K562 (cell line): ENCODE measurements around the gene PLAA. TPM values are rescaled to one million over a fixed set of nuclear protein-coding genes. Genes with fewer than 3 reads are reported as not detected.

Experiments
- AFF1 ChIP-seq, 2 experiments: fragments of 450-650 bp; IDR thresholded peaks; 2 replicates each; pipeline ENCODE4 v1.6.1; 2018; ENCODE audit warnings: mild to moderate bottlenecking in 2 of 2, low read depth in 1 of 2; ENCODE audit not compliant: partially characterized antibody in 2 of 2
- CREB3L1 ChIP-seq: fragments of 450-650 bp; IDR thresholded peaks from 2 replicates; pipeline ENCODE4 v1.6.1; 2014; ENCODE audit warnings: low read depth, mild to moderate bottlenecking, moderate library complexity, borderline replicate concordance
- CTCF ChIP-seq, 3 experiments: IDR thresholded peaks in 2 of 3; conservative IDR thresholded peaks in 1 of 3; 2 replicates each; pipeline ENCODE4 v1.5.1; 2011 to 2012; ENCODE audit warnings: low read length in 3 of 3, mild to moderate bottlenecking in 3 of 3, control low read depth in 2 of 3, improper control_type of control experiment in 1 of 3, inconsistent platforms in 1 of 3, low read depth in 1 of 3, mixed read lengths in 1 of 3, moderate library complexity in 1 of 3; ENCODE audit not compliant: insufficient read depth in 2 of 3
- ESRRB ChIP-seq: fragments of 250-450 bp; sonication (Bioruptor Pico); IDR thresholded peaks from 2 replicates; pipeline ENCODE4 v1.5.0; 2020; ENCODE audit warnings: mild to moderate bottlenecking, moderate library complexity, borderline replicate concordance
- FOXK2 ChIP-seq, 2 experiments: fragments of 450-650 bp; IDR thresholded peaks in 1 of 2; conservative IDR thresholded peaks in 1 of 2; 2 replicates each; pipeline ENCODE4 v1.6.1; 2016; ENCODE audit warnings: low read depth in 2 of 2, mild to moderate bottlenecking in 1 of 2
- HDAC8 ChIP-seq: fragments of 450-650 bp; IDR thresholded peaks from 2 replicates; pipeline ENCODE4 v1.6.1; 2016; ENCODE audit warnings: mild to moderate bottlenecking, missing genetic modification characterization, moderate library complexity, missing compliant biosample characterization
- RFX7 ChIP-seq: fragments of 250-450 bp; sonication (Bioruptor Pico); IDR thresholded peaks from 2 replicates; pipeline ENCODE4 v1.5.1; 2021; ENCODE audit warnings: mild to moderate bottlenecking
- RREB1 ChIP-seq: fragments of 250-450 bp; sonication (Bioruptor Pico); IDR thresholded peaks from 2 replicates; pipeline ENCODE4 v1.4.0; 2020
- SMAD1 ChIP-seq: fragments of 150-350 bp; IDR thresholded peaks from 2 replicates; pipeline ENCODE4 v1.6.1; 2014; ENCODE audit warnings: low read length, low read depth; ENCODE audit not compliant: partially characterized antibody
- SMARCB1 ChIP-seq: IDR thresholded peaks from 2 replicates; pipeline ENCODE4 v1.6.1; 2011; ENCODE audit warnings: improper control_type of control experiment, low read depth; ENCODE audit not compliant: insufficient read length
- SREBF2 ChIP-seq: sonication (generic); formaldehyde crosslinking; IDR thresholded peaks from 2 replicates; pipeline ENCODE4 v1.4.0; 2020; ENCODE audit warnings: mild to moderate bottlenecking, missing genetic modification reagents
- ZNF408 ChIP-seq: fragments of 250-450 bp; sonication (Bioruptor Pico); IDR thresholded peaks from 2 replicates; pipeline ENCODE4 v1.4.0; 2020; ENCODE audit warnings: low read depth, mild to moderate bottlenecking, moderate library complexity
- ZNF431 ChIP-seq: sonication (generic); formaldehyde crosslinking; IDR thresholded peaks from 2 replicates; pipeline ENCODE4 v1.8.0; 2022; ENCODE audit warnings: mild to moderate bottlenecking, missing genetic modification reagents
- polyA plus RNA-seq, 8 experiments: library from polyadenylated mRNA; depleted of rRNA in 4 of 8; stranded (reverse) in 5 of 8; unstranded in 3 of 8; fragments of >200 nt; fragmentation: Nextera tagmentation in 2 of 8; fragmentation: Illumina TruSeq in 1 of 8; extraction: Ambion mirVana in 2 of 8; extraction: Trizol in 1 of 8; gene quantifications; 2 replicates each; pipeline versions ENCODE4 v1.2.1 to v1.2.3, GENCODE V29; 2011 to 2014; ENCODE audit warnings: inconsistent platforms in 1 of 8, missing spikeins in 1 of 8
- total RNA-seq, 7 experiments: library from RNA; depleted of rRNA in 6 of 7; stranded (reverse); fragments of >200 nt in 6 of 7; fragmentation: Illumina TruSeq in 2 of 7; extraction: Trizol in 2 of 7; gene quantifications; 2 replicates each; pipeline versions ENCODE4 v1.2.1 to v1.2.3, GENCODE V29; 2011 to 2021; ENCODE audit warnings: low replicate concordance in 1 of 7

The PLAA gene
- total and polyA plus RNA-seq, 9 of the 15 experiments (the other 6 are each of a cell fraction or from before 2014, with no cell fraction given) = 3.5 to 20.7 (median 16.6) TPM

GRCh38 chr9:26955222-26955903 lies 8.3 kb upstream of the PLAA start (continued):
- TF ChIP-seq ZNF408 (CRISPR knock-in tag) (no peak), RFX7 (CRISPR knock-in tag) (no peak), CREB3L1 (no peak), RREB1 (CRISPR knock-in tag) (no peak), CTCF (IDR thresholded peaks at IDR 0.05 in 2 of 3, conservative IDR thresholded peaks at IDR 0.05 in 1 of 3; ENCODE audit: insufficient read depth in 2 of 3, low read depth in 1 of 3, low read length in 3 of 3) (no peak), HDAC8 (no peak), SREBF2 (CRISPR knock-in tag) (no peak), AFF1 (IDR thresholded peaks at IDR 0.05; ENCODE audit: low read depth in 1 of 2, partially characterized antibody in 2 of 2) (no peak), SMARCB1 (no peak), ESRRB (CRISPR knock-in tag) (no peak), SMAD1 (no peak), FOXK2 (conservative IDR thresholded peaks at IDR 0.05 in 1 of 2, IDR thresholded peaks at IDR 0.05 in 1 of 2; ENCODE audit: low read depth in 2 of 2) (no peak), ZNF431 (CRISPR knock-in tag) (no peak)
